NT2/D1 (cell line): ENCODE measurements around the gene MLEC.
A peak's percentile ranks its signal among the peaks of the same experiment; 100 is the strongest.
"Not testable (repeated sequence)": the region's sequence is repeated elsewhere in the genome, so short reads cannot be mapped to it uniquely, and the experiment has no call there.

ENCODE experiments used
- DNase-seq: peaks from one replicate; pipeline ENCODE4 v3.0.0-alpha.2; 2011; ENCODE audit warnings: low read depth, low spot score
- H3K27me3 ChIP-seq: 2 replicates; pipeline ENCODE4 v1.6.0; 2011; ENCODE audit warnings: mild to moderate bottlenecking; ENCODE audit not compliant: insufficient read length, insufficient read depth
- H3K36me3 ChIP-seq: 2 replicates; pipeline ENCODE4 v1.6.1; 2011; ENCODE audit warnings: mild to moderate bottlenecking, low read length, mixed read lengths; ENCODE audit not compliant: insufficient read depth, insufficient read length
- H3K4me1 ChIP-seq: 2 replicates; pipeline ENCODE4 v1.5.1; 2011; ENCODE audit not compliant: insufficient read depth, insufficient read length
- H3K4me3 ChIP-seq: 2 replicates; pipeline ENCODE4 v1.5.1; 2011; ENCODE audit warnings: low read depth; ENCODE audit not compliant: insufficient read length
- H3K9ac ChIP-seq: 2 replicates; pipeline ENCODE4 v1.6.0; 2011; ENCODE audit warnings: low read depth; ENCODE audit not compliant: insufficient read length
- H3K9me3 ChIP-seq: 2 replicates; pipeline ENCODE4 v1.5.1; 2011; ENCODE audit warnings: mild to moderate bottlenecking, low read length; ENCODE audit not compliant: insufficient read depth
- SUZ12 ChIP-seq: IDR thresholded peaks from 2 replicates; pipeline ENCODE4 v1.6.1; 2011; ENCODE audit not compliant: insufficient read length, insufficient read depth; ENCODE audit errors: extremely low read depth
- YY1 ChIP-seq: IDR thresholded peaks from 2 replicates; pipeline ENCODE4 v1.6.1; 2011; ENCODE audit not compliant: insufficient read length, insufficient read depth
- ZNF274 ChIP-seq: IDR thresholded peaks from 2 replicates; pipeline ENCODE4 v1.6.1; 2011; ENCODE audit warnings: mild to moderate bottlenecking, low read depth, low read length

MLEC gene

DNA sequence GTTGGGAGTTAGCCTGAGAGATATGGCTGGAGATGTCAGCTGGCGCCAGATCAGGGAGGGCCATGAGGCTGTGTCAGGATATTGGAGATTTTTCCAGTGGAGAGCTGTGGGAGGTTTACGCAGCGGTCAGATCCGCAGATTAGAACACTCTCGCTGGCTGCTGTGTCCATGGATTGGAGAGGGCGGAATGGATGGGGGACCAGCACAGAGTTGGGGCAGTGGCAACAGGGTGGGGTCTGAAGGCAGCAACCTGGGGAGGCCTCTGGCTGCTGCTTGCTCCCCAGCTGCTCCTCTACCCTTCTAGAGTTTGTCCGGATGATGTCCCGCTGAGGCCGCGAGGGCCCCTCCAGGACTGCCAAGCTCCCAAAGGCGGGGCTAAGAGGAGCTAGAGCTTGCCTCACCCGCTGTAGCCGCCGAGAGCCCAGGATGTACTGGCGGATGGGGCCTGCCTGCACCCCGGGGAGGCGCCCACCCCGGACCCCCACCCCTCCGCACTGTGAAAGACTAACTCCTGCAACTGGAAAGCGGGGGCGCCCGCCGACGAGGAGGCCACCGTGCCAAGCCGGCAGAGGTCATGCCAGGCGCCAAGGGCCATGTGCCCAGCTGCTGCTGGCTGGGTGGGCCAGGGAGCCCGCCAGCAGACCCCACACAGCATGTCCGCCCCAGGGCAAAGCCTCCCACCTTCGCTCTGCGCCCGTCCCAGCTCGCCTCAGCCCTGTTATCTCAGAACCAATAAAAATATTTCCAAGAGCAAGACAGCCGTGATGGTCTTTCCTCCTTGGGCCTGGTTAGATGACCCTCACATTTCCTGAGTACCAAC is 20.2 kb upstream of the MLEC start:
- DNase-seq, result no peak
- no peaks in the 10 kb centered on the region for H3K27me3 ChIP-seq
- no peaks in the 10 kb centered on the region for H3K36me3 ChIP-seq
- H3K4me3 ChIP-seq, result no peak overlapping the region
- peaks cover 12% of the 10 kb centered on the region for H3K4me1 ChIP-seq
- no peaks in the 10 kb centered on the region for H3K9me3 ChIP-seq
- TF ChIP-seq ZNF274 (no peak), SUZ12 (no peak), YY1 (no peak)
- H3K9ac ChIP-seq, result peak overlapping the region; percentile 46

DNA sequence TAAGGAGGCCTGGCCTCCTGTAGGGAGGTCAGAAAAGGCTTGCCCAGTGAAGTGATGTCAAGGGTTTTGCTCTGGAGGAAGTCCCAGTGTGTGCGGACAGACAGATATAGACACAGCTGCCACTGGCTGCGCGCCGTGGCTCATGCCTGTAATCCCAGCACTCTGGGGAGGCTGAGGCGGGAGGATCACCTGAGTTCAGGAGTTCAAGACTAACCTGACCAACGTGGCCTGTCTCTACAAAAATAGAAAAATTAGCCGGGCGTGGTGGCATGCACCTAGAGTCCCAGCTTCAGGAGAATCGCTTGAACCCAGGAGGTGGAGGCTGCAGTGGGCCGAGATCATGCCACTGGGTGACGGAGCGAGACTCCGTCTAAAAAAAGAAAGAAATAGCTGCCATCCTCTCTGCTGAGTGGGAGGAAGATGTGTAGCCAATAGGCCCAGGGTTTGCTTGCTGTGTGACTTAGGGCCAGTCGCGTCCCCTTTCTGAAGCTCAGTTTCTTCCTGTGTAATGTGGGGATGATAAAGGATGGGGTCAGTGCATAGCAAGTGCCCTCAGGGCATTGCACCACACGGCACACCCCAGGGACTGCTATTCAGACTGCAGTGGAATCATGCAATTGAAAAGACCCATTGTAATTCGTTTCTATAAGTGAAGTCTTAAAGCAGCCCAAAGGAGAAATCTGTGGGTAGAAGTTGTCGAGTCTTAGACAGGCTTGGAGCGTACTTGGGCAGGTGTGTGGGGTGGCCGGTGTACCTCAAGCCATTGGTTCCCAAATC is 18.7 kb upstream of the MLEC start:
- H3K4me1 ChIP-seq, result peaks cover 12% of the 10 kb centered on the region
- no peak for DNase-seq
- no peak overlapping the region for H3K4me3 ChIP-seq
- TF ChIP-seq SUZ12, result no peak
- TF ChIP-seq YY1, result no peak
- no peak for TF ChIP-seq ZNF274
- H3K9me3 ChIP-seq, result no peaks in the 10 kb centered on the region
- H3K27me3 ChIP-seq, result no peaks in the 10 kb centered on the region
- H3K36me3 ChIP-seq, result no peaks in the 10 kb centered on the region
- H3K9ac ChIP-seq, result no peak overlapping the region

DNA sequence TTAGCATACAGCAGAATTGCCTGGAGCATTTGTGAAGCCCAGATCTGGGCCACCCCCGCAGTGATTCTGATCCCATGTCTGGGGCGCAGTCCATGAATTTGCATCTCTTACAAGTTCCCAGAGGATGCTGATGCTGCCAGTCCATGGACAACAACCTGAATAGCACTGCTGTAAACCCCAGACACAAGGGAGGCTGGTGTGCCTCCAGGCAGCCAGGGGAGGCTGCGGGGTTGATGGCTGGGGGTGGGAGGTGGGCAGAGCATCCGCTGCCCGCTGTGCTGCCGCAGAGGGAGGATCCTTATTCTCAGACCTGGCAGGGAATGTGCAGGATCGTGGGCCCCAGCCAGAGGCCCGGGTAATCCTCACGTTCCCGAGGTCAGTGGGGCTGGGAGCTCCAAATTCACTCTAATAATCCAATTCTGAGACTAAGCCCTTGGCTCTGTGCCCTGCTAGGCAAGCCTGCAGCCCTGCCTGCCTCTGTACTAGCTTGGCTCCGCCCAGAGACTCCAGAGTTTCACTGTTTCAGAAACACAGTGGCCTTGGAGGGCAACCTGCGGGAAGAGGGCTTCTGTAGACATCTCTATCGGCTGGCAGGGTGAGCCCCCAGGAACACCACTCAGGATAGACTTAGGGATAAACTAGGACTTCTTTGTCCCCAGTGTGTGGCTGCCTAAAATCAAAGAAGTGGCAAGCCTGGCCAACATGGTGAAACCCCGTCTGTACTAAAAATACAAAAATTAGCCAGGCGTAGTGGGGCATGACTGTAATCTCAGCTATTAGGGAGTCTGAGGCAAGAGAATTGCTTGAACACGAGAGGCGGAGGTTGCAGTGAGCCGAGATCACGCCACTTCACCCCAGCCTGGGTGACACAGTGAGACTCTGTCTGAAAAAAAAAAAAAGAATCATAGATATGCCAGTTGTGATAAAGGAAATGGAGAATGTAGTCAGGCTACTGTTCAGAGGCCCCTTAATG is 17.8 kb upstream of the MLEC start:
- no peak overlapping the region for H3K4me3 ChIP-seq
- H3K9me3 ChIP-seq, result no peaks in the 10 kb centered on the region
- H3K36me3 ChIP-seq, result no peaks in the 10 kb centered on the region
- no peaks in the 10 kb centered on the region for H3K27me3 ChIP-seq
- H3K4me1 ChIP-seq, result peaks cover 12% of the 10 kb centered on the region
- no peak for TF ChIP-seq SUZ12
- TF ChIP-seq YY1, result no peak
- no peak for TF ChIP-seq ZNF274
- no peak for DNase-seq
- H3K9ac ChIP-seq, result peak overlapping the region; percentile 47

DNA sequence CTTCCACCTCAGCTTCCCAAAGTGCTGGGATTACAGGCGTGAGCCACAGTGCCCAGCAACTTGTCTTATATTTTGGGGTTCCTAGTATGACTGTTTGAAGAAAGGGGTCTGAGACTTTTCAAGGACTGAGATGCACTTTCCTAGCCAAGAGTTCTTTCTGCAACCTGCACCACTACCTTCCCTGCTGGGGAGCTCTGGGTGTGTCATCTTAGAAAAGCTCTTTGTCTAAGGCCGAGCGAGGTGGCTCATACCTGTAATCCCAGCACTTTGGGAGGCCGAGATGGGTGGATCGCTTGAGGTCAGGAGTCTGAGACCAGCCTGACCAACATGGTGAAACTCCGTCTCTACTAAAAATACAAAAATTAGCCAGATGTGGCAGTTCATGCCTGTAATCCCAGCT is 16.7 kb upstream of the MLEC start:
- not testable (repeated sequence) for H3K36me3 ChIP-seq, H3K4me3 ChIP-seq, DNase-seq, H3K27me3 ChIP-seq, H3K9me3 ChIP-seq
- Histone ChIP-seq H3K9ac (peak overlapping the region; percentile 47), H3K4me1 (peaks cover 12% of the 10 kb centered on the region)

DNA sequence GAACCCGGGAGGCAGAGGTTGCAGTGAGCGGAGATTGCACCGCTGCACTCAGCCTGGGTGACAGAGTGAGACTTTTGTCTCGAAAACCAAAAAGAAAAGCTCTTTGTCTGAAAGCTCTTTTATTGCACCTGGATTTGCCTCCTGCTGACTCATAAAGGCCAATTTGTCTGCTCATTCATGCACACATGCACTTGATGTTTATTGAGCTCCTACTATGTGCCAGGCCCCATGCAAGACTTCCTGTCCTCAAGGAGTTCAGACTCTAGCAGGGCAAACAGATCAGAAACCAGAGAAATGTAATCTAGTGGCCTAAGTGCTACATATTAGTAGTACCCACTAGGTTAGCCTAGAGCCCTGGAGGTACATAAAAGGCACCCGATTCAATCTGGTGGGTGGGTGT is 16.3 kb upstream of the MLEC start:
- Histone ChIP-seq H3K4me3 (no peak overlapping the region), H3K36me3 (no peaks in the 10 kb centered on the region), H3K9me3 (no peaks in the 10 kb centered on the region), H3K9ac (no peak overlapping the region), H3K4me1 (peaks cover 12% of the 10 kb centered on the region), H3K27me3 (no peaks in the 10 kb centered on the region)
- DNase-seq, result no peak
- TF ChIP-seq SUZ12, result no peak
- TF ChIP-seq YY1, result no peak
- TF ChIP-seq ZNF274, result no peak

DNA sequence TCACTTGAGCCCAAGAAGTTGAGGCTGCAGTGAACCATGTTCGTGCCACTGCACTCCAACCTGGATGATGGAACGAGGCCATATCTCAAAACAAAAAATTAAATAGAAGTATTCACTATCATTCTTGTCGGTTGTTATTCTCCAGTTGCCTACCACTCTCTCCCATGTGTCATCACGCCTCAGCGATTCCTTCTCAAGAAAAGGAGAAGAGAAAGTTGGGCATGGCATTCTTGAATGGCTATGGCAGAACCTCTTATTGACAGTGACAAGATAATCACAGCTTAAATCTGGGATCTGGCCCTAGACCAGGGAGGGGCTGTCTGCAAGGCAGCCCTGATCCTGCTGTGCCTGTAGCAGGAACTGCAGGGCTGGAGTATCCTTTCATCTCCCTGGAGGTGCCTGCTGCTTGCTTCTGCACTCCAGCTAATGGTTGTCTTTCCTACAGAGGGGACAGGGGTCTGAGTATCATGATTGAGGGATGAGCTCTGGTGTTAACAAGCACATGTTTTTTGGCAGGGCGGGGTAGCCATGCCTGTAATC is 12.8 kb upstream of the MLEC start:
- peaks cover 5% of the 10 kb centered on the region for H3K4me1 ChIP-seq
- peak overlapping the region; percentile 8 for H3K9ac ChIP-seq
- no peak overlapping the region for H3K4me3 ChIP-seq
- no peaks in the 10 kb centered on the region for H3K27me3 ChIP-seq
- H3K36me3 ChIP-seq, result no peaks in the 10 kb centered on the region
- TF ChIP-seq ZNF274 (no peak), YY1 (no peak), SUZ12 (no peak)
- no peak for DNase-seq
- H3K9me3 ChIP-seq, result no peaks in the 10 kb centered on the region
